ENCODE measurements around the gene CTF1. TPM values are rescaled to one million over a fixed set of nuclear protein-coding genes. Genes with fewer than 3 reads are reported as not detected.
"Not testable (repeated sequence)": the region's sequence is repeated elsewhere in the genome, so short reads cannot be mapped to it uniquely, and the experiment has no call there.

The CTF1 gene
- total and polyA plus RNA-seq, 10 of the 15 experiments (the other 5 are each of a cell fraction or from before 2014, with no cell fraction given) = 0.04 to 0.46 (median 0.11) TPM; not detected in 3

- H3K4me2 ChIP-seq (ENCODE audit: control insufficient read depth, insufficient read depth); in situ Hi-C loops (cut with MboI); DNase-seq (ENCODE audit: low read depth, low spot score); H4K20me1 ChIP-seq (ENCODE audit: control insufficient read depth, insufficient read depth); H2AFZ ChIP-seq (ENCODE audit: control insufficient read depth, low read depth, low read length); H3K9ac ChIP-seq (ENCODE audit: control insufficient read depth, insufficient read depth, low read length); H3K9me3 ChIP-seq (replicated peaks; ENCODE audit: control insufficient read depth, insufficient read depth, low read length); H3K27ac ChIP-seq (ENCODE audit: control insufficient read depth, insufficient read depth); H3K27me3 ChIP-seq (replicated peaks in 1 of 2; ENCODE audit: control insufficient read depth in 2 of 2, insufficient read depth in 2 of 2, low read length in 1 of 2); H3K4me3 ChIP-seq; ATAC-seq; H3K4me1 ChIP-seq (ENCODE audit: control insufficient read depth, insufficient read depth, low read length); H3K79me2 ChIP-seq (ENCODE audit: control insufficient read depth, insufficient read depth, low read length); FAIRE-seq; H3K36me3 ChIP-seq (ENCODE audit: control insufficient read depth in 2 of 2, insufficient read depth in 2 of 2, low read length in 1 of 2); BruUV-seq (replicated peaks); intact Hi-C loops (cut with micrococcal nuclease; ENCODE audit: unreplicated experiment): not testable (repeated sequence)
- ChIA-PET SMC1A (ENCODE audit: uncharacterized antibody, unreplicated experiment) (interaction anchor here (1.4 to 4.0 kb wide), 3 partner anchors 16 to 324 kb away, joined by 3 to 39 read pairs (median 3); no protein-coding TSS in a partner anchor), RAD21 (ENCODE audit: unreplicated experiment) (interaction anchor here (0.6 to 4.2 kb wide), 3 partner anchors 53 to 246 kb away, joined by 3 to 34 read pairs (median 3); no protein-coding TSS in a partner anchor), POLR2A (interaction anchor here (0.6 to 3.2 kb wide), 2 partner anchors 16 to 218 kb away, joined by 3 to 8 read pairs; partner anchors contain the start of gene FBXL19), CTCF (interaction anchor here (1.5 to 5.0 kb wide), 5 partner anchors 11 to 124 kb away, joined by 3 to 60 read pairs (median 14); no protein-coding TSS in a partner anchor)
- WGBS (ENCODE audit: insufficient coverage, insufficient replicate concordance, low lambda C conversion rate, missing lambda C conversion rate) = 90% methylated on average over 8 of the region's 8 CpGs
Measured at GRCh38 chr16:30939571-30939970, 43.2 kb downstream of the CTF1 start.

- H3K9ac ChIP-seq (ENCODE audit: control insufficient read depth, insufficient read depth, low read length) = no peak overlapping the region
- no peaks in the 10 kb centered on the region for H3K27me3 ChIP-seq (replicated peaks in 1 of 2; ENCODE audit: control insufficient read depth in 2 of 2, insufficient read depth in 2 of 2, low read length in 1 of 2)
- ChIA-PET POLR2A (interaction anchor here (0.6 to 3.2 kb wide), 5 partner anchors 8 to 194 kb away, joined by 3 to 8 read pairs (median 3); partner anchors contain the start of gene FBXL19), RAD21 (ENCODE audit: unreplicated experiment) (interaction anchor here (0.7 to 4.2 kb wide), 13 partner anchors 9 to 245 kb away, joined by 3 to 34 read pairs (median 4); partner anchors contain the start of gene PHKG2), CTCF (interaction anchor here (0.7 to 5.0 kb wide), 39 partner anchors 8 to 514 kb away, joined by 3 to 60 read pairs (median 4); partner anchors contain the start of genes FBXL19 and SRCAP), SMC1A (ENCODE audit: uncharacterized antibody, unreplicated experiment) (interaction anchor here (0.7 to 4.0 kb wide), 13 partner anchors 8 to 281 kb away, joined by 3 to 39 read pairs (median 5); partner anchors contain the start of gene CTF1)
- ATAC-seq (peak; percentile 99), FAIRE-seq (peak; percentile 98), DNase-seq (ENCODE audit: low read depth, low spot score) (no peak)
- H3K79me2 ChIP-seq (ENCODE audit: control insufficient read depth, insufficient read depth, low read length) = no peaks in the 10 kb centered on the region
- in situ Hi-C loops (cut with MboI) (no loop called here), intact Hi-C loops (cut with micrococcal nuclease; ENCODE audit: unreplicated experiment) (loop anchor here (1.0 kb wide), 1 partner anchor 98 kb away; no protein-coding TSS in a partner anchor)
- peak overlapping the region; percentile 34 for H3K4me2 ChIP-seq (ENCODE audit: control insufficient read depth, insufficient read depth)
- no peak overlapping the region for H3K27ac ChIP-seq (ENCODE audit: control insufficient read depth, insufficient read depth)
- peak overlapping the region; percentile 49; the same call in 1 of the 2 replicates for H2AFZ ChIP-seq (ENCODE audit: control insufficient read depth, low read depth, low read length)
- H3K4me3 ChIP-seq = no peak overlapping the region
- H3K9me3 ChIP-seq (replicated peaks; ENCODE audit: control insufficient read depth, insufficient read depth, low read length) = no peaks in the 10 kb centered on the region
- no peaks in the 10 kb centered on the region for H4K20me1 ChIP-seq (ENCODE audit: control insufficient read depth, insufficient read depth)
- peaks cover 0 to 7% of the 10 kb centered on the region in 2 experiments; a peak in 2 of 4 replicates for H3K36me3 ChIP-seq (ENCODE audit: control insufficient read depth in 2 of 2, insufficient read depth in 2 of 2, low read length in 1 of 2)
- H3K4me1 ChIP-seq (ENCODE audit: control insufficient read depth, insufficient read depth, low read length) = peaks cover 9% of the 10 kb centered on the region
- WGBS (ENCODE audit: insufficient coverage, insufficient replicate concordance, low lambda C conversion rate, missing lambda C conversion rate) = 23% methylated on average over 15 of the region's 15 CpGs
- BruUV-seq (replicated peaks) = no TSS peak
- TF ChIP-seq PAX8 (IDR thresholded peaks at IDR 0.05) (no peak), SMAD1 (IDR thresholded peaks at IDR 0.05; ENCODE audit: low read depth, partially characterized antibody) (no peak), CHD2 (IDR thresholded peaks at IDR 0.05; ENCODE audit: borderline replicate concordance, low read depth, low read length) (no peak), YY1 (IDR thresholded peaks at IDR 0.05; ENCODE audit: low read depth, low read length) (peak; percentile 54; the same call in 1 of the 2 replicates), HSF1 (IDR thresholded peaks at IDR 0.05; ENCODE audit: low read depth, low read length) (no peak), CBFB (IDR thresholded peaks at IDR 0.05; ENCODE audit: low read depth) (no peak), RB1 (IDR thresholded peaks at IDR 0.05; ENCODE audit: borderline replicate concordance) (0 out of 2 replicates have a peak, but pooled peaks have one; percentile 51), ZBTB4 (CRISPR knock-in tag; IDR thresholded peaks at IDR 0.05) (no peak), TCF3 (IDR thresholded peaks at IDR 0.05; ENCODE audit: borderline replicate concordance, insufficient read depth, low read depth, low read length) (0 out of 2 replicates have a peak, but pooled peaks have one; percentile 27)
Measured at GRCh38 chr16:30941600-30942425, 45.4 kb downstream of the CTF1 start.

Data from GM12878 (cell line).